Measurements from ENCODE around the gene SMIM41.

The SMIM41 gene

DNA sequence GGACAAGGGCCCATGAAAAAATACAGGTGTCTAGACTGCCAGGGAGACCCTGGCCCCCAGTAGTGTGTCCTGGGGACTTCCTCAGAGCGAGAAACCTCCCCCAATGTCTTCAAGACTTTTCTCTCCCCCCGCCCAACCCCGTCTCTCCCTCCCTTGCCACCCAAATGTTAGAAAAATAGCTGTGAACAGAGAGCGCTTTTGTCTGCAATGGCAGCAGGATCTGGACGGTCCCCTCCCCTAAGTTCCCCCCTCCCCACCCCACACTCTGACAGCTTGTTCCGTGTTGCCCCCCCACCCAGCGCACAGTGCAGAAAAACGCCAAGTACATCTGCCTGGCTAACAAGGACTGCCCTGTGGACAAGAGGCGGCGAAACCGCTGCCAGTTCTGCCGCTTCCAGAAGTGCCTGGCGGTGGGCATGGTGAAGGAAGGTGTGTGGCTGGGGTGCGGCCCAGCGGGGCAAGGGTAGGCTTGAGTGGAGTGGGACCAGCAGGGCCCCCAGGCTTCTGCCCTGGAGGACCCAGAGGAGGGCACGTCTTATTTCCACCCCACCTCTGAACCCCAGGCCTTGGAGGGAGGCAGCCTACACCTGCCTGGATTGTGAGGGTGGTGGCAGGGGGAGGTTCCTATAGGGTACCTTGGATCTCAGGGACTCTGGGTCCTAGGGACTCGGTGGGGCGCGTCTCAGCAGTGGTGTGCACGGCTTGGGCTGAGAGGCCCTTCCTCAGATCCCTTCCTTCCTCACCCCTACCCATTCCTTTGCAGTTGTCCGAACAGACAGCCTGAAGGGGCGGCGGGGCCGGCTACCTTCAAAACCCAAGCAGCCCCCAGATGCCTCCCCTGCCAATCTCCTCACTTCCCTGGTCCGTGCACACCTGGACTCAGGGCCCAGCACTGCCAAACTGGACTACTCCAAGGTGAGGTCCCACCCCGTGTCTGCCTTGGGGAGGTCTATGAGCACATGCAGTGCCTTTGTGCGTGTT, 23.5 kb upstream of the SMIM41 start:
- DNase-seq (ENCODE audit: extremely low read depth, low read depth) = no peak
- TF ChIP-seq, protein P1, sequence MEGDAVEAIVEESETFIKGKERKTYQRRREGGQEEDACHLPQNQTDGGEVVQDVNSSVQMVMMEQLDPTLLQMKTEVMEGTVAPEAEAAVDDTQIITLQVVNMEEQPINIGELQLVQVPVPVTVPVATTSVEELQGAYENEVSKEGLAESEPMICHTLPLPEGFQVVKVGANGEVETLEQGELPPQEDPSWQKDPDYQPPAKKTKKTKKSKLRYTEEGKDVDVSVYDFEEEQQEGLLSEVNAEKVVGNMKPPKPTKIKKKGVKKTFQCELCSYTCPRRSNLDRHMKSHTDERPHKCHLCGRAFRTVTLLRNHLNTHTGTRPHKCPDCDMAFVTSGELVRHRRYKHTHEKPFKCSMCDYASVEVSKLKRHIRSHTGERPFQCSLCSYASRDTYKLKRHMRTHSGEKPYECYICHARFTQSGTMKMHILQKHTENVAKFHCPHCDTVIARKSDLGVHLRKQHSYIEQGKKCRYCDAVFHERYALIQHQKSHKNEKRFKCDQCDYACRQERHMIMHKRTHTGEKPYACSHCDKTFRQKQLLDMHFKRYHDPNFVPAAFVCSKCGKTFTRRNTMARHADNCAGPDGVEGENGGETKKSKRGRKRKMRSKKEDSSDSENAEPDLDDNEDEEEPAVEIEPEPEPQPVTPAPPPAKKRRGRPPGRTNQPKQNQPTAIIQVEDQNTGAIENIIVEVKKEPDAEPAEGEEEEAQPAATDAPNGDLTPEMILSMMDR (IDR thresholded peaks at IDR 0.05; ENCODE audit: low read depth, low read length) = no peak

DNA sequence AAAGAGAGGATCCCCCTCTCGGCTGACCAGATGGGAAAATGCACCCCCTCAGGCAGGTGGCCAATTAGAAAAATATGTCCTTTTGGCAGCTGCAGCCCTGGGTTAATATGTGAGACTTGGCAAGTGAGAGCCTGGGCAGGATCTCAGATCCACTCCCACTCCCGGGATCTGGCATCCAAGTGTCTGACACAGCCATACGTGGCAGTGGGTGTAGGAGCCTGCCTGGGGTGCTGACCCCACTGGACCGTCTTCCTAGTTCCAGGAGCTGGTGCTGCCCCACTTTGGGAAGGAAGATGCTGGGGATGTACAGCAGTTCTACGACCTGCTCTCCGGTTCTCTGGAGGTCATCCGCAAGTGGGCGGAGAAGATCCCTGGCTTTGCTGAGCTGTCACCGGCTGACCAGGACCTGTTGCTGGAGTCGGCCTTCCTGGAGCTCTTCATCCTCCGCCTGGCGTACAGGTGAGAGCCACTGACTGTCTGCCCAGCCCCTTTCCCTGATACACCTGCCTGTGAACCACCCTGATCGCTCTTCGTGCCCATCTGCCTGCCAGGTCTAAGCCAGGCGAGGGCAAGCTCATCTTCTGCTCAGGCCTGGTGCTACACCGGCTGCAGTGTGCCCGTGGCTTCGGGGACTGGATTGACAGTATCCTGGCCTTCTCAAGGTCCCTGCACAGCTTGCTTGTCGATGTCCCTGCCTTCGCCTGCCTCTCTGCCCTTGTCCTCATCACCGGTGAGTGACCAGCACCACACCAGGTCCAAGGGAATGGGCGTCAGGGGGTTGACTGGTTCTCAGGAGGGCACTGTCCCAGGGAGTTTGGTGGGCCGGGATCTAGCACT, 22.5 kb upstream of the SMIM41 start:
- no peak for DNase-seq (ENCODE audit: extremely low read depth, low read depth)
- TF ChIP-seq, protein P1 (IDR thresholded peaks at IDR 0.05; ENCODE audit: low read depth, low read length) = no peak

DNA sequence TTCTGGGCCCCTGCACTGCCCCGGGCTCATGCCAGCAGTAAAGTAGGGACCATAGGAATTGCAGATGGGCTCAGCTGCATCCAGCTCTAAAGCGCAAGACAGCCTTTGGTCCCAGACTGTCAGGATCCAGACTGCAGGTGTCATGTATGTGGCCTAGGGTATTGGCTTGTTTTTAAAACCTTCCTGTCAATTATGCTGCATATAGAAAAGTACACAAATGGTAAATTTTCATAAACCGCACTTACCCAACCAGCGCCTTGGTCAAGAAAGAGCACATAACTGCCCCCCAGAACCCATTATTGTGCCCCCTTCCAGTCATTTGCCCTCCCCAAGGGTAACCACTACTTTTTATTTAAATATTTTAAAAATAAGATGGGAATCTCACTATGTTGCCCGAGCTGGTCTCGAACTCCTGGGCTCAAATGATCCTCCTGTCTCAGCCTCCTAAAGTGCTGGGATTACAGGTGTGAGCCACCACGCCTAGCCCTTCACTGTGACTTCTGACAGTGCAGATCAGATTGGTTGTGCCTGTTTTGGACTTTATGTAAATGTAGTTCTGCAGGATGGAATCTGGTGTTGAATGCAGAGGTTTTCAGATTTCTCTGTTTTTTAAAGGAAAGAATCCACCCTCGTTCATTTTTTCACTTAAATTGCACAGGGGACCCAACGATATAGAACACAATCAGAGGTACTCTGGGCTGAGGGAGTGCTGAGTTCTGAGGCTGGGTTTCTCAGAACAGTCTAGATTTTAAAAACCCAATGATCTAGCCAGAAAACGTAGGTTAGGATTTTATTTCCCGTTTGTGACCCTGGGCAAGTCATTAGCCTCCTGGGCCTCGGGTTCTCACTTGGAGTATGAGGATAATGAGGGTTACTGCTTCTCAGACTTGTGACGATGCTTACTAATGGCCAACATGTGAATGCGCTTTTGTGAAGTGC, 21.6 kb upstream of the SMIM41 start:
- DNase-seq (ENCODE audit: extremely low read depth, low read depth) = no peak
- TF ChIP-seq, protein P1 (IDR thresholded peaks at IDR 0.05; ENCODE audit: low read depth, low read length) = no peak

DNA sequence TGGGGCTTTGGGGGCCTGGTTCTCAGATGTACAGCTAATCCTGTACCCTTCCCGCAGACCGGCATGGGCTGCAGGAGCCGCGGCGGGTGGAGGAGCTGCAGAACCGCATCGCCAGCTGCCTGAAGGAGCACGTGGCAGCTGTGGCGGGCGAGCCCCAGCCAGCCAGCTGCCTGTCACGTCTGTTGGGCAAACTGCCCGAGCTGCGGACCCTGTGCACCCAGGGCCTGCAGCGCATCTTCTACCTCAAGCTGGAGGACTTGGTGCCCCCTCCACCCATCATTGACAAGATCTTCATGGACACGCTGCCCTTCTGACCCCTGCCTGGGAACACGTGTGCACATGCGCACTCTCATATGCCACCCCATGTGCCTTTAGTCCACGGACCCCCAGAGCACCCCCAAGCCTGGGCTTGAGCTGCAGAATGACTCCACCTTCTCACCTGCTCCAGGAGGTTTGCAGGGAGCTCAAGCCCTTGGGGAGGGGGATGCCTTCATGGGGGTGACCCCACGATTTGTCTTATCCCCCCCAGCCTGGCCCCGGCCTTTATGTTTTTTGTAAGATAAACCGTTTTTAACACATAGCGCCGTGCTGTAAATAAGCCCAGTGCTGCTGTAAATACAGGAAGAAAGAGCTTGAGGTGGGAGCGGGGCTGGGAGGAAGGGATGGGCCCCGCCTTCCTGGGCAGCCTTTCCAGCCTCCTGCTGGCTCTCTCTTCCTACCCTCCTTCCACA, 20.7 kb upstream of the SMIM41 start:
- TF ChIP-seq, protein P1 (IDR thresholded peaks at IDR 0.05; ENCODE audit: low read depth, low read length) = no peak
- DNase-seq (ENCODE audit: extremely low read depth, low read depth) = no peak

DNA sequence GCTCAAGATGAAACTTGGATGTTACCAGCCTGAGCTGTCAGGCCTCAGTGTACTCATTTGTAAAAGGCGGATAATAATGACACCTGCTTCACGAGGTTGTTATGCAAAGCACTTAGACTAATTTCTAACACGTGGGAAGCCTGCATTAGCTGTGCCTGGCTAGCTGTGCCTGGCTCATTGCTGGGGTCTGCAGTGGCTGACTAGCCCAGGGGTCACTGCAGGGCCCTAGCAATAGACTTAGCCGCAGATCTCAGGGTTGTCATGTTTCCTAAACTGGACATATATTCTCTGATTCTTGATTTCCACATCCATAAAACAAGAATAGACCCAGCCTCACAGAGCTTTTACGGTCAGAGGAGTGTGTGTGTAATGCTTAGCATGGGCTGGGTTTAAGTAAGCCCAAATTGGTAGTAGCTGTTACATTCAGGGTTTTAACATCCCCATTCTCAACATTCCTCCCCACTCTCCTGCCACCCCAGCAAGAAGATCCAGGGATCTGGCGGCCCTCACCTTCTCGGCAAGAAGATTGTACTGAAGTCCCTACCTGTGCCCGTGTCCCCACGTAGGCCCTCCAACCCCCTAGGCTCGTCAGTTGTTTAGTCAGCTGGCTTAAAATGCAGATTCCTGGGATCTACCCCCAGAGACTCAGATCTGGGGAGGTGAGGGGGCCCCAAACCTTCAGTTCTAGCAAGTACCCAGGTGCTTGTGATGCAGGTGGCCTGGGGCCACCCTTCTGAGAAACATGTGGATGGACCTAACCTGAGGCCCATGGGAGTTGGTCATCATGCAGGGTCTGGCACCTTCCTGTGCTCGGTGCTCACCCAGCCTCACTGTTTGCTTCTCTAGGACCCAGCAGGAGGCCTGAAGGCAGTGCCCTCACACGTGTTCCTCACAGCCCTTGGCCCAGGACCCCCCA, 19.7 kb upstream of the SMIM41 start:
- no peak for DNase-seq (ENCODE audit: extremely low read depth, low read depth)

More for the DNA sequence above, 19.7 kb upstream of the SMIM41 start:
- TF ChIP-seq, protein P1 (IDR thresholded peaks at IDR 0.05; ENCODE audit: low read depth, low read length) = no peak

Data from AG09319 (cell line).